ENCODE results near the gene CAMK2B.
A peak's percentile ranks its signal among the peaks of the same experiment; 100 is the strongest.

The CAMK2B gene

GRCh38 chr7:44307905-44308595 lies 17.3 kb downstream of the CAMK2B start:
- no peak for DNase-seq

GRCh38 chr7:44307301-44307900 lies 18.0 kb downstream of the CAMK2B start:
- peak; percentile 72 to 79 for DNase-seq

- DNase-seq: no peak
Observed at GRCh38 chr7:44306606-44307005, 18.8 kb downstream of the CAMK2B start.

GRCh38 chr7:44305564-44306507 lies 19.6 kb downstream of the CAMK2B start:
- DNase-seq: no peak

- no peak for DNase-seq
Observed at GRCh38 chr7:44294325-44295069, 30.9 kb downstream of the CAMK2B start.

GRCh38 chr7:44293561-44294324 lies 31.7 kb downstream of the CAMK2B start:
- no peak for DNase-seq

GRCh38 chr7:44292876-44293560 lies 32.4 kb downstream of the CAMK2B start:
- DNase-seq: no peak

GRCh38 chr7:44292420-44292817 lies 33.0 kb downstream of the CAMK2B start:
- DNase-seq: no peak

GRCh38 chr7:44291733-44292419 lies 33.5 kb downstream of the CAMK2B start:
- no peak for DNase-seq

- peak in 1 of 2 experiments; percentile 24 for DNase-seq
Observed at GRCh38 chr7:44291066-44291732, 34.2 kb downstream of the CAMK2B start.

- DNase-seq: no peak
Observed at GRCh38 chr7:44290252-44290620, 35.2 kb downstream of the CAMK2B start.

- DNase-seq: no peak
Observed at GRCh38 chr7:44289341-44290251, 35.8 kb downstream of the CAMK2B start.

- no peak for DNase-seq
Observed at GRCh38 chr7:44288811-44289340, 36.5 kb downstream of the CAMK2B start.

- no peak for DNase-seq
Observed at GRCh38 chr7:44288381-44288685, 37.1 kb downstream of the CAMK2B start.

GRCh38 chr7:44287488-44288380 lies 37.7 kb downstream of the CAMK2B start:
- no peak for DNase-seq

GRCh38 chr7:44286618-44287487 lies 38.5 kb downstream of the CAMK2B start:
- no peak for DNase-seq

- no peak for DNase-seq
Observed at GRCh38 chr7:44286182-44286617, 39.2 kb downstream of the CAMK2B start.
